GM21447 (cell line): ENCODE data around the gene KCNG3.

ENCODE experiments used
- ATAC-seq: cut with Tn5 transposase; IDR thresholded peaks from one replicate; pipeline ENCODE4 v1.9.1; 2021; ENCODE audit not compliant: unreplicated experiment

KCNG3 gene

GRCh38 chr2:42493468-42494354 is at the start of gene KCNG3:
KCNG3 (minus strand) TSS chr2:42493982; CDS start chr2:42493501, 481 bp downstream.
- ATAC-seq, result peak; percentile 51

- ATAC-seq, result no peak
Measured at GRCh38 chr2:42542871-42543270, 49.1 kb upstream of the KCNG3 start.

GRCh38 chr2:42537493-42537892 is 43.7 kb upstream of the KCNG3 start:
- ATAC-seq, result no peak

GRCh38 chr2:42532397-42532796 is 38.6 kb upstream of the KCNG3 start:
- no peak for ATAC-seq

- no peak for ATAC-seq
Measured at GRCh38 chr2:42523341-42523740, 29.6 kb upstream of the KCNG3 start.

- no peak for ATAC-seq
Measured at GRCh38 chr2:42522035-42522434, 28.3 kb upstream of the KCNG3 start.

GRCh38 chr2:42519624-42520023 is 25.8 kb upstream of the KCNG3 start:
- no peak for ATAC-seq

GRCh38 chr2:42516418-42516901 is 22.7 kb upstream of the KCNG3 start:
- ATAC-seq, result no peak

- no peak for ATAC-seq
Measured at GRCh38 chr2:42513252-42513918, 19.6 kb upstream of the KCNG3 start.

GRCh38 chr2:42510608-42511243 is 16.9 kb upstream of the KCNG3 start:
- no peak for ATAC-seq

- no peak for ATAC-seq
Measured at GRCh38 chr2:42510191-42510590, 16.4 kb upstream of the KCNG3 start.

GRCh38 chr2:42504364-42505230 is 10.8 kb upstream of the KCNG3 start:
- no peak for ATAC-seq

- no peak for ATAC-seq
Measured at GRCh38 chr2:42503291-42503690, 9.5 kb upstream of the KCNG3 start.

GRCh38 chr2:42498497-42498896 is 4.7 kb upstream of the KCNG3 start:
- ATAC-seq, result no peak

GRCh38 chr2:42495611-42496010 is 1.8 kb upstream of the KCNG3 start:
- ATAC-seq, result no peak

- no peak for ATAC-seq
Measured at GRCh38 chr2:42495234-42495581, 1.4 kb upstream of the KCNG3 start.

GRCh38 chr2:42494355-42495233 is 812 bp upstream of the KCNG3 start:
- peak; percentile 63 for ATAC-seq

GRCh38 chr2:42492691-42493467 is 903 bp downstream of the KCNG3 start:
- ATAC-seq, result no peak

- no peak for ATAC-seq
Measured at GRCh38 chr2:42488297-42488696, 5.5 kb downstream of the KCNG3 start.
